SU-DHL-6 (cell line): ENCODE data around the gene SETD6.

Source experiments
- EZH2phosphoT487 ChIP-seq: fragments of 200-600 bp; sonication (generic), shearing (Covaris generic); conservative IDR thresholded peaks from 2 replicates; pipeline ENCODE4 v1.6.1; 2018; ENCODE audit warnings: mild to moderate bottlenecking, antibody characterized with exemption, low read length, moderate library complexity, mixed read lengths
- TF ChIP-seq, protein P1 (sequence below): fragments of 200-600 bp; sonication (generic); IDR thresholded peaks from one replicate; pipeline ENCODE4 v1.5.1; 2017; ENCODE audit warnings: antibody characterized with exemption, mild to moderate bottlenecking, low read length, moderate library complexity; ENCODE audit not compliant: insufficient read depth, poor library complexity, severe bottlenecking

DNA sequence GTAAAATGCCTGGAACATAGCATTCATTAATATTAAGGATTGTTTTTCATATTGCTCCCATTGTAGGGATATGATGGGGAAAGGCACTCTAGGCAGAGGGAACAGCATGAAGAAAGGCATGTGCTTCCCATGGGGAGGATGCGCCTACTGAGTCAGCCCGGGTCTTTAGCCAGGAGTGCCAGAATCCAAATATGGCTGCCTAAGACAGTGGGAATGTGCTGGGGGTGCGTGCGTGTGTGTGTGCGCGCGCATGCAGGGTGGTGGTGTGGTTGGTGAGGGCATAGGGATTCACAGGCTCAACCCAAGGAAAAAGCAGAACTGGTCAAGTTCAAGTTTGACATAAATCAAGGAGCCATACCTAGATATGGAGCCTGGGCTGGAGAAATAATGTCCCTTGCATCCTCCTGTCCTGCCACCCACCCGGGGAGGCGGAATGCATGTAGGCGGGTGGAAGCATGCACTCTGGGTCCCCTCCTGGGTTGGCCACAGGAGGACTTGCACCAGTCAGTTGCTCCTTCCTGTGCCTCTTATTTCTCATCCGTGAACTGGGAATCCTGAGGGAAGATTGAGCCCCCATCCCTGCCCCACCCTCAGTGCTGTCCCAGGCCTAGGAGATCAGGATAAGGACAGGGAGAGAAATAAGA, 34.0 kb upstream of the SETD6 start:
- TF ChIP-seq, protein P1, sequence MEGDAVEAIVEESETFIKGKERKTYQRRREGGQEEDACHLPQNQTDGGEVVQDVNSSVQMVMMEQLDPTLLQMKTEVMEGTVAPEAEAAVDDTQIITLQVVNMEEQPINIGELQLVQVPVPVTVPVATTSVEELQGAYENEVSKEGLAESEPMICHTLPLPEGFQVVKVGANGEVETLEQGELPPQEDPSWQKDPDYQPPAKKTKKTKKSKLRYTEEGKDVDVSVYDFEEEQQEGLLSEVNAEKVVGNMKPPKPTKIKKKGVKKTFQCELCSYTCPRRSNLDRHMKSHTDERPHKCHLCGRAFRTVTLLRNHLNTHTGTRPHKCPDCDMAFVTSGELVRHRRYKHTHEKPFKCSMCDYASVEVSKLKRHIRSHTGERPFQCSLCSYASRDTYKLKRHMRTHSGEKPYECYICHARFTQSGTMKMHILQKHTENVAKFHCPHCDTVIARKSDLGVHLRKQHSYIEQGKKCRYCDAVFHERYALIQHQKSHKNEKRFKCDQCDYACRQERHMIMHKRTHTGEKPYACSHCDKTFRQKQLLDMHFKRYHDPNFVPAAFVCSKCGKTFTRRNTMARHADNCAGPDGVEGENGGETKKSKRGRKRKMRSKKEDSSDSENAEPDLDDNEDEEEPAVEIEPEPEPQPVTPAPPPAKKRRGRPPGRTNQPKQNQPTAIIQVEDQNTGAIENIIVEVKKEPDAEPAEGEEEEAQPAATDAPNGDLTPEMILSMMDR = no peak
- TF ChIP-seq EZH2phosphoT487 = no peak
